GM19238 (cell line): ENCODE results near the gene C1GALT1C1L.
"Not testable (repeated sequence)": the region's sequence is repeated elsewhere in the genome, so short reads cannot be mapped to it uniquely, and the experiment has no call there.

Source experiments
- DNase-seq: peaks from one replicate; pipeline ENCODE4 v3.0.0; 2011; ENCODE audit warnings: low spot score; ENCODE audit not compliant: insufficient read length

The C1GALT1C1L gene

DNA sequence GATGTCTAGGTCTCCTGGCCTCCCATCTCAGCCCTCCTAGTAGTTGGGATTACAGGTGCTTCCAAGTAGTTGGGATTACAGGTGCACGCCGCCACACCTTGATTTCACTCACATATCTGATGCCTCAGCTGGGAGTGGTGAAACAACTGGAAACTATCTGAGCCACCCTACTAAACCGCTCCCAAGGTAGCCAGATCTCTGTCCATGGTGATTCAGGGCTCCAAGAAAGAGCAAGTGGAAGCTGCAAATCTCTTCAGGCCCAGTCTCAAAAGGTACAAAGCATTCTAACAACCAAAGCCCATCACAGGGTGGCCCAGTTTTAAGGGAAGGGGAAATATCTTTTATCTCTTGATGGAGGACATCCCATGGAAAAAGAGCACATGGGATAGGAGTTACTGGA lies 19.0 kb downstream of the C1GALT1C1L start:
- DNase-seq, result no peak

DNA sequence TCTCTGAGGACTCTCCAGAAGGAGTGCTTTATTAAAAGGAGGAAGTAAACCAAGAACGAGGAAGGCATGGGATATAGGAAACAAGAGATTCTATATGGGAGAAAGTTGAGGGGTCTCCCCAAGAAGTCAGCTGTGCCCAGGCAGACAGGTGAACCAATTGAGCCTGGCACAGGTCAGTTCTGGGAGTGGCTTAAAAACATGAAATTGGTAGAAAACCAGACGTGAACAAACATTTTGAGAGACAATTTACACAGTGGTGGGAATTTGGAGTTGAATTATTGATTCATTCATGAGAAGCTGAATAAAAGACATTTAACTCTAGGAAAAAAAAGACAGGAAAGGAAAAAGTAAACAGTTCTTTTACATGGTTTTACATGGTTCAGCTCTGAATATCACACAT lies 22.7 kb downstream of the C1GALT1C1L start:
- DNase-seq, result no peak

DNA sequence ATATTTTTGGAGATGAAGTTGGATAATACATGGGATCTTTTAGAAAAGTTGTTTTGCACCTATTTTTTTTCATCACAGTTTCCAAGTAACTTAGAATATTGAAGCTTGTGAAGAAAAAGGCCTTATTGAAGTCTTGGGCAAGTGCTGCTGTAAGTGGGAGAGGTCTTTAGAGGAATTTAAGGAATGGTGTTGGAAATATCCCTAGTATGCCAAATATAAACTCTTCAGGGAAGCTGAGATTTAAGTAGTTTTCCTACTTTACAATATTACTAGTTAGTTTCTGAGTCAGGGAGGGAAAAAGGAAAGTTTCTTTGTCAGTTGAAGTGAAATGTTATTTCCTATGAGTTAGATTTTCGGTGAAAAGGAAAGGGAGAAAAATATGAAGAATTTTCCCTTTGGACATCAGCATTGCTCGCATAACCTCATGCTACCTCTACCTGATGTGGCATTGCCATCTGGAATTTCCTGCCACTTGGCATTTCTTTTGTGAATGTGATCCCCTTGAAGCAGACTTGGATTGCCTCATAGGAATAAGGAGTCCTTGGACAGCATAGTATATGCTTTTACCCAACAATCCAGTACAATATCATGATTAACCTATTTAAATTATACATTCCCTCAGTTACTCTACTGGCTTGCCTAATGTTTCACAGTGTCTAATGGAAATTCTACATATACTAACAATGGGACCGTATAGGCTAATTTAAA lies 27.1 kb downstream of the C1GALT1C1L start:
- no peak for DNase-seq

DNA sequence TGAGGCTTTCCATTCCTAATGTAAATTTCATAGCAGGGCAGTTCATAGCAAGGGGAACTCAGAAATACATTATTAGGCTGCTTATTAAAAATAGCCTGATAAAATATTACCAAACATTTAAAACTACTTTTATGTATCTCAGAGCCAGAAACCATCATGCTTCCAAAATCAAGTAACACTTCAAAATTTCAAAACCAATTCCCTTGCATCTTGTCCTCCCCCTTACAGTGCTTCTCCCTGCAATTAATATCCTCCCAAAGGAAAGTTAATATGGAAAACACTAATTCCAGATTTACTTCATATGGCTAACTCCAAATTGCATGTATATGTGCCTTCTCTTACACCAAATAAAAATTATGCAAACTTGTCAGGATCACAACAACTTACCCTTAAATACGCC lies 32.5 kb downstream of the C1GALT1C1L start:
- no peak for DNase-seq

DNA sequence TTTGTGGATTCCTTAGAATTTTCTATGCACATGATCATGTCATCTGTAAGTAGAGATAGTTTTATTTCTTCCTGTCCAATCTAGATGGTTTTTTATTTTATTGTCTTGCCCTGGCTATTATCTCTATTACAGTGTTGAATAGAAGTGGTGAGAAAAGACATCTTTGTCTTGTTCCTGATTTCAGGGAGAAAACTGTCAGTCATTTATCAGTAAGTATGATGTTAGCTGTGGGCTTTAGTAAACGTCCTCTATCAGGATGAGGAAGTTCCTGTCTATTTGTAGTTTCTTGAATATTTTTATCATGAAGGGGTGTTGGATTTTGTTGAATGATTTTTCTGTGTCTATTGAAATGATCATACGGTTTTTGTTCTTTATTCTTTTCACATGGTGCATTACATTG lies 33.9 kb downstream of the C1GALT1C1L start:
- DNase-seq, result no peak

DNA sequence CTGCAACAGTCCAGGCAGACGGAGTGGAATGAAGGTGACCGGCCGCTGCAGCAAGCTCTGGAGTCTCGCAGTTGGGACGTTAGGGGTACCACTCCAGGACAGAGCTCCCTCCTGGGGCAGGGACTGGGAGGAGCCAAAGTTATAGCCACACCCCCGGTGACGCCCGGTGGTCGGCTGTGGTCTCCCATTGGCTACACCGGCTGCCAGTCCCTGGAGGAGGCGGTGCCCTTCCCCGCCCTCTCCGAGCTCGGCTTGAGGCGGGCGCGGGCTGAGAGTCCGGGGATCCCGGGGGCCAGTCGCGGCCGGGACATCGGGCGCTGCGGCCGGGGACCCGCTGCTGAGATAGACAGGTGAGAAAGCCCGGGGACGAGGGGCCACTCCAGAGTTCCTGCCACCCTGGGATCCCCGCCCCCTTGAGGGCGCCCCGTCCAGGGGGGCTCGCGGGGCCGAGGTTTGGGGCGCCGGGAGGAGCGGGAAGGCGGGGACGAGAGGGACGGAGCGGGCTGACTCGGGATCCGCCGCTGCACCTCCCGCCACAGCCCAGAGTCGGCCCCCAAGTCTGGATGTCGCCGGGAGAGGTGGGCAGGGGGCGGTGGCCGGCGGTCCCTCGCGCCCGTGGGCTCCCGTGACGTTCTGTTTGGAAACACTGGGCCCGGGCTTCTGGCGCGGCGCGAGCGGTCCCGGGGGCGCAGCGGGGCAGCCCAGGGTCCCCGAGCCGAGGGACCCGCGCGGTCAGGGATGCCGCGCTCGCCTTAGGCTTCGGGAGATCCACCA lies 39.0 kb downstream of the C1GALT1C1L start, which contains the start of gene PLEKHH2:
PLEKHH2 (plus strand) TSS at position 231 of the 774 bp plus-strand sequence. CDS start 7,414 bp downstream, outside the sequence.
- DNase-seq, result peak; percentile 68

DNA sequence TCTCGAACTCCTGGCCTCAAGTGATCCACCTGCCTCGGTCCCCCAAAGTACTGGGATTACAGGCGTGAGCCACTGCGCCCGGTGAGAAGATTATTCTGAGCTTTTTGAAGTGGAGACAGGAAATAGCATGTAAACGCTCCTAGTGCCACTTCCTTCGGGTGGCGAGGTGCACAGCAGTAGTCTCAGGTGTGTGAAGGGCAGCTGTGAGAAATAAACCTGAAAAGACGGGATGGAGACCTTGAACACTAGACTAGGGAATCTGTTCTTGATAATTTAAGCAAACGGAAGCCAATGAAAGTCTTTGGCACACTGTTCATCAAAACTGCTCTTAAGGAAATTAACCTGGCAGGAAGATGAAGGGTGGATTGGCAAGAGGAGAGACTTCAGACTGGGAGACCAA lies 39.6 kb downstream of the C1GALT1C1L start:
- DNase-seq, result no peak

DNA sequence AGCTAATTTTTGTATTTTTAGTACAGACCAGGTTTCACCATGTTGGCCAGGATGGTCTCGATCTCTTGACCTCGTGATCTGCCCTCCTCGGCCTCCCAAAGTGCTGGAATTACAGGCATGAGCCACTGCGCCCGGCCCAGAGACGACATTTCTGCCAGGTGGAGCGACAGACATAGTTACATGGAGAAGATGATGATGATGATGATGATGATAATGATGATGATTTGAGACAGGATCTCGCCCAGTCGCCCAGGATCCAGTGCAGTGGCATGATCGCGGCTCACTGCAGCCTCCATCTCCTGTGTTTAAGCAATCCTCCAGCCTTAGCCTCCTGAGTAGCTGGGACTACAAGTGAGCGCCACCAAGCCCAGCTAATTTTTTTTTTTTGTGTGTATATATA lies 40.1 kb downstream of the C1GALT1C1L start:
- not testable (repeated sequence) for DNase-seq

DNA sequence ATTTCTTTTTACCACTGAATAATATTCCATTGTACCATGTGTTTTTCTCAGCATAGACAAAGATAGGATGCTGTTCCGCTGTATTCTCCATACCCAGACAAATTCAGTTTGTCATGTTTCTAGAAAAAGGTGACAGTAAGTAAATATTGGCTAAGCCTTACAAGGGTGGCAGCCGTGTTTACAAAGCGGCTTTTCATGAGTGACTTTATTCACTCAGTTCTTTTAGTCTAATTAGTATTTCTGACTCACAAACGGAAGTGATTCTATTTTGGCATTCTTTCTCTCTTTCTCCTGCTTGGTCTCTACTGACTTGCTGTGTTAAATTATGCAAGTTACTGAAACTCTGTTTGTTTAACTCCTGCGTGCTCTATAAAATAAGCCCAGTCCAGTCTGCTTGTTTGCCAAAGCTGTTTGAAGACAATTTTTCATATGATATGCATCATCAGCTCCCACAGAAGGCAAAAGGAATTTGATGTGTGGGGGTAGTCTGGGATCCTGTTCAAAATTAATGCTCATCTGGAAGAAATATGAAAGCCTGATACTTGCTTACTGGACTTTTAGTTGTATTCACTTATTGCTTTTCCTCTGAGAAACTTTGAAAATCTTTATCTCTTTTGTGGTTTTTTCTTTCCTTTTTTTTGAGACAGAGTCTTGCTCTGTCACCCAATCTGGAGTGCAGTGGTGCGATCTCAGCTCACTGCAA lies 41.5 kb downstream of the C1GALT1C1L start:
- no peak for DNase-seq

DNA sequence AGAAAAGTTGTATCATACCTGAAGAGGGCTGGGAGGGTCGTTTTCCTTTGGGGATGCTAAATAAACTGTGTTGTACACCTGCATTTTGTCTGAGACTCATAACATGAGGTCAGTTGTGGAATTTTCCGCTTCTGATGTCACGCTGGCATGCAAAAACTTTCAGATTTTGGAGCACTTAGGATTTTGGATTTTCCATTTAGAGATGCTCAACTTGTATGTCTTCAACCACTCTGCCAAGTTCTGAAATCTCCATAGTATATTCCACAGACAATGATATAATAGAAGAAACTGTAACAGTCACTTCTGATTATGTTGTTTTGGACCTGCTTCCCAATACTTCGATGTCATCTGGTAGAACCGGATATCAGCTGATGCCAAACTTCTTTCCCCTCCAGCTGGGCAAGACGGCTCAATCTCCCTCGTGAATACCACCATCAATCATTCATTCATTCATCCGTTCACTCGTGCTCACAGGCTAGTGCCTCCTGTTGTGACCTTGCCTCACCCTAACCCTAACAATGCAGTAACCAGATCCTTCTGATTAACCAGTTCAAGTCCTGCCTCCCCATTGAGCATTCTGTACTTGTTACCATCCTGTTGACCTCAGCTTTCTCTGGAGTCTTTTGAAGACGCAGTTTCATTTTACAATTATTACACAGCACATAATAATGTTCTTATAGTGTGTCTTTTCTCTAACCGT lies 44.5 kb downstream of the C1GALT1C1L start:
- no peak for DNase-seq
